Caco-2 (cell line): ENCODE results near the gene CORO2A. TPM values are rescaled to one million over a fixed set of nuclear protein-coding genes. Genes with fewer than 3 reads are reported as not detected.

Experiments used
- BruUV-seq: library from RNA; stranded (reverse); fragments of 400-500 nt; replicated peaks from 2 replicates; lab custom pipeline; 2021; lab: Mats Ljungman, UMichigan
- CTCF ChIA-PET: fragments of 300-600 bp; sonication (Branson Sonifier 250); formaldehyde crosslinking; loops from one replicate; lab custom pipeline; 2022; ENCODE audit warnings: antibody characterized with exemption; lab: Charles Lee
- POLR2A ChIA-PET: fragments of 300-600 bp; sonication (Branson Sonifier 250); formaldehyde crosslinking; loops from one replicate; lab custom pipeline; 2022; ENCODE audit warnings: antibody characterized with exemption; lab: Charles Lee
- DNase-seq, 2 experiments: peaks; one replicate each; pipeline versions ENCODE4 v3.0.0 to v3.0.0-alpha.2; 2020 to 2022
- H3K27me3 ChIP-seq: replicated peaks from 2 replicates; pipeline ENCODE4 v1.6.0; 2011; ENCODE audit warnings: low read length; ENCODE audit not compliant: control insufficient read depth, insufficient read depth
- H3K36me3 ChIP-seq: 2 replicates; pipeline ENCODE4 v1.5.1; 2011; ENCODE audit warnings: low read length; ENCODE audit not compliant: control insufficient read depth, insufficient read depth
- H3K4me1 ChIP-seq: fragments of 250-450 bp; sonication (Bioruptor Pico); 2 replicates; pipeline ENCODE4 v1.5.1; 2020; ENCODE audit warnings: mild to moderate bottlenecking
- H3K4me3 ChIP-seq: 2 replicates; pipeline ENCODE4 v1.5.1; 2011; ENCODE audit warnings: low read depth, mild to moderate bottlenecking, control low read depth, low read length
- H3K9me3 ChIP-seq: fragments of 250-450 bp; sonication (Bioruptor Pico); 2 replicates; pipeline ENCODE4 v1.5.1; 2020; ENCODE audit warnings: mild to moderate bottlenecking, moderate library complexity
- H3K27ac Mint-ChIP-seq: one replicate; pipeline ENCODE4 v1.8.0; 2022; ENCODE audit warnings: mixed read lengths; ENCODE audit not compliant: unreplicated experiment
- H3K27me3 Mint-ChIP-seq: one replicate; pipeline ENCODE4 v1.8.0; 2022; ENCODE audit warnings: mixed read lengths; ENCODE audit not compliant: insufficient read depth, unreplicated experiment
- H3K36me3 Mint-ChIP-seq: one replicate; pipeline ENCODE4 v1.8.0; 2022; ENCODE audit warnings: mild to moderate bottlenecking, mixed read lengths; ENCODE audit not compliant: insufficient read depth, unreplicated experiment
- H3K4me1 Mint-ChIP-seq: one replicate; pipeline ENCODE4 v1.8.0; 2022; ENCODE audit warnings: low read depth, mixed read lengths; ENCODE audit not compliant: unreplicated experiment
- H3K4me3 Mint-ChIP-seq: one replicate; pipeline ENCODE4 v1.8.0; 2022; ENCODE audit warnings: mild to moderate bottlenecking, moderate library complexity, mixed read lengths; ENCODE audit not compliant: unreplicated experiment
- H3K9me3 Mint-ChIP-seq: one replicate; pipeline ENCODE4 v1.8.0; 2022; ENCODE audit warnings: mixed read lengths; ENCODE audit not compliant: unreplicated experiment
- intact Hi-C: fragments of 100-400 bp; cut with micrococcal nuclease; formaldehyde crosslinking; loops from one replicate; pipeline ENCODE4 v1.10.0; 2022; ENCODE audit not compliant: unreplicated experiment
- total RNA-seq: library from RNA; stranded (reverse); gene quantifications from 2 replicates; pipeline ENCODE4 v1.2.3, GENCODE V29; 2022
- TF ChIP-seq, protein P1 (sequence below), 2 experiments: fragments of 200-600 bp in 1 of 2; IDR thresholded peaks; 1 replicate in 1 of 2; 2 replicates in 1 of 2; pipeline versions ENCODE4 v1.5.1 to v1.8.0; 2011 to 2022; ENCODE audit warnings: antibody characterized with exemption in 1 of 2, control low read depth in 1 of 2, inconsistent platforms in 1 of 2, low read depth in 1 of 2, low read length in 1 of 2, mild to moderate bottlenecking in 1 of 2, moderate library complexity in 1 of 2; ENCODE audit not compliant: insufficient read depth in 1 of 2, severe bottlenecking in 1 of 2, unreplicated experiment in 1 of 2

Gene CORO2A
- total RNA-seq, 1 experiment from 2014 or later = 18.9 TPM

GRCh38 chr9:98135558-98135934 lies 56.9 kb downstream of the CORO2A start:
- H3K9me3 Mint-ChIP-seq = no peaks in the 10 kb centered on the region
- H3K4me1 Mint-ChIP-seq = no peaks in the 10 kb centered on the region
- Histone ChIP-seq H3K27me3 (no peaks in the 10 kb centered on the region), H3K4me3 (no peak overlapping the region), H3K4me1 (no peaks in the 10 kb centered on the region), H3K36me3 (no peaks in the 10 kb centered on the region), H3K9me3 (no peaks in the 10 kb centered on the region)
- peaks cover 11% of the 10 kb centered on the region for H3K36me3 Mint-ChIP-seq
- DNase-seq = no peak
- POLR2A ChIA-PET = no interaction called here
- TF ChIP-seq, protein P1, sequence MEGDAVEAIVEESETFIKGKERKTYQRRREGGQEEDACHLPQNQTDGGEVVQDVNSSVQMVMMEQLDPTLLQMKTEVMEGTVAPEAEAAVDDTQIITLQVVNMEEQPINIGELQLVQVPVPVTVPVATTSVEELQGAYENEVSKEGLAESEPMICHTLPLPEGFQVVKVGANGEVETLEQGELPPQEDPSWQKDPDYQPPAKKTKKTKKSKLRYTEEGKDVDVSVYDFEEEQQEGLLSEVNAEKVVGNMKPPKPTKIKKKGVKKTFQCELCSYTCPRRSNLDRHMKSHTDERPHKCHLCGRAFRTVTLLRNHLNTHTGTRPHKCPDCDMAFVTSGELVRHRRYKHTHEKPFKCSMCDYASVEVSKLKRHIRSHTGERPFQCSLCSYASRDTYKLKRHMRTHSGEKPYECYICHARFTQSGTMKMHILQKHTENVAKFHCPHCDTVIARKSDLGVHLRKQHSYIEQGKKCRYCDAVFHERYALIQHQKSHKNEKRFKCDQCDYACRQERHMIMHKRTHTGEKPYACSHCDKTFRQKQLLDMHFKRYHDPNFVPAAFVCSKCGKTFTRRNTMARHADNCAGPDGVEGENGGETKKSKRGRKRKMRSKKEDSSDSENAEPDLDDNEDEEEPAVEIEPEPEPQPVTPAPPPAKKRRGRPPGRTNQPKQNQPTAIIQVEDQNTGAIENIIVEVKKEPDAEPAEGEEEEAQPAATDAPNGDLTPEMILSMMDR (IDR thresholded peaks at IDR 0.05; ENCODE audit: insufficient read depth in 1 of 2, low read depth in 1 of 2, low read length in 1 of 2, severe bottlenecking in 1 of 2, unreplicated experiment in 1 of 2) = no peak
- no peak overlapping the region for H3K4me3 Mint-ChIP-seq
- no peaks in the 10 kb centered on the region for H3K27me3 Mint-ChIP-seq
- CTCF ChIA-PET = no interaction called here
- no TSS peak for BruUV-seq
- H3K27ac Mint-ChIP-seq = no peak overlapping the region
- intact Hi-C loops = no loop called here

- Histone ChIP-seq H3K27me3 (no peaks in the 10 kb centered on the region), H3K36me3 (no peaks in the 10 kb centered on the region), H3K4me1 (no peaks in the 10 kb centered on the region), H3K9me3 (no peaks in the 10 kb centered on the region), H3K4me3 (no peak overlapping the region)
- no peak for DNase-seq
- ChIA-PET POLR2A (no interaction called here), CTCF (no interaction called here)
- no peak overlapping the region for H3K4me3 Mint-ChIP-seq
- TF ChIP-seq, protein P1 (IDR thresholded peaks at IDR 0.05; ENCODE audit: insufficient read depth in 1 of 2, low read depth in 1 of 2, low read length in 1 of 2, severe bottlenecking in 1 of 2, unreplicated experiment in 1 of 2) = no peak
- no peak overlapping the region for H3K27ac Mint-ChIP-seq
- H3K4me1 Mint-ChIP-seq = no peaks in the 10 kb centered on the region
- no TSS peak for BruUV-seq
- H3K27me3 Mint-ChIP-seq = no peaks in the 10 kb centered on the region
- intact Hi-C loops = no loop called here
- no peaks in the 10 kb centered on the region for H3K9me3 Mint-ChIP-seq
- H3K36me3 Mint-ChIP-seq = peaks cover 17% of the 10 kb centered on the region
Measured at GRCh38 chr9:98134702-98135557, 57.5 kb downstream of the CORO2A start.

- Mint-ChIP-seq H3K4me3 (no peak overlapping the region), H3K9me3 (no peaks in the 10 kb centered on the region), H3K4me1 (no peaks in the 10 kb centered on the region), H3K27ac (no peak overlapping the region), H3K36me3 (peaks cover 33% of the 10 kb centered on the region), H3K27me3 (no peaks in the 10 kb centered on the region)
- CTCF ChIA-PET = interaction anchor here (0.6 kb wide), 1 partner anchor 144 kb away, joined by 3 read pairs; no protein-coding TSS in a partner anchor
- intact Hi-C loops = no loop called here
- no peak for DNase-seq
- Histone ChIP-seq H3K4me1 (no peaks in the 10 kb centered on the region), H3K9me3 (no peaks in the 10 kb centered on the region), H3K4me3 (no peak overlapping the region), H3K27me3 (no peaks in the 10 kb centered on the region), H3K36me3 (peaks cover 2% of the 10 kb centered on the region; the same call in 1 of the 2 replicates)
- BruUV-seq = no TSS peak
- TF ChIP-seq, protein P1 (IDR thresholded peaks at IDR 0.05; ENCODE audit: insufficient read depth in 1 of 2, low read depth in 1 of 2, low read length in 1 of 2, severe bottlenecking in 1 of 2, unreplicated experiment in 1 of 2) = no peak
- POLR2A ChIA-PET = no interaction called here
Measured at GRCh38 chr9:98132806-98133631, 59.4 kb downstream of the CORO2A start.
